GM23338 (cell line): ENCODE data around the gene SNAP47.

ENCODE experiments used
- CREB1 ChIP-seq: fragments of 250-450 bp; sonication (Bioruptor Pico); IDR thresholded peaks from 2 replicates; pipeline ENCODE4 v1.5.0; 2020; ENCODE audit warnings: low read depth, mild to moderate bottlenecking, moderate library complexity
- CTCF ChIP-seq, 2 experiments: fragments of 200-600 bp in 1 of 2; sonication (generic) in 1 of 2; conservative IDR thresholded peaks; 2 replicates each; pipeline versions ENCODE4 v1.5.1 to v1.6.1; 2016 to 2017; ENCODE audit warnings: antibody characterized with exemption in 2 of 2, low read depth in 2 of 2, mild to moderate bottlenecking in 2 of 2, moderate library complexity in 1 of 2
- ETS1 ChIP-seq: IDR thresholded peaks from 2 replicates; pipeline ENCODE4 v1.6.1; 2016; ENCODE audit warnings: antibody characterized with exemption
- EZH2 ChIP-seq: fragments of 200-600 bp; sonication (generic); IDR thresholded peaks from one replicate; pipeline ENCODE4 v1.8.0; 2017; ENCODE audit warnings: antibody characterized with exemption, mild to moderate bottlenecking, low read depth; ENCODE audit not compliant: unreplicated experiment
- EZH2phosphoT487 ChIP-seq: fragments of 200-600 bp; sonication (generic); IDR thresholded peaks from one replicate; pipeline ENCODE4 v1.8.1; 2018; ENCODE audit warnings: antibody characterized with exemption; ENCODE audit not compliant: unreplicated experiment
- JUNB ChIP-seq: IDR thresholded peaks from one replicate; pipeline ENCODE4 v1.6.1; 2016; ENCODE audit warnings: antibody characterized with exemption; ENCODE audit not compliant: unreplicated experiment
- NANOG ChIP-seq: IDR thresholded peaks from 2 replicates; pipeline ENCODE4 v1.6.1; 2016; ENCODE audit warnings: antibody characterized with exemption, borderline replicate concordance
- POLR2AphosphoS5 ChIP-seq: IDR thresholded peaks from 2 replicates; pipeline ENCODE4 v1.6.1; 2016; ENCODE audit warnings: antibody characterized with exemption, low read depth
- STAT1 ChIP-seq: IDR thresholded peaks from one replicate; pipeline ENCODE4 v1.6.1; 2016; ENCODE audit warnings: antibody characterized with exemption; ENCODE audit not compliant: unreplicated experiment
- ZNF114 ChIP-seq: fragments of 250-450 bp; sonication (Bioruptor Pico); IDR thresholded peaks from 2 replicates; pipeline ENCODE4 v1.5.0; 2020; ENCODE audit warnings: mild to moderate bottlenecking, moderate library complexity
- TF ChIP-seq, protein P1 (sequence below): IDR thresholded peaks from one replicate; pipeline ENCODE4 v1.6.1; 2018; ENCODE audit warnings: antibody characterized with exemption; ENCODE audit not compliant: unreplicated experiment
- TF ChIP-seq, protein P2 (sequence below): fragments of 250-450 bp; sonication (Bioruptor Pico); IDR thresholded peaks from 2 replicates; pipeline ENCODE4 v1.5.0; 2020; ENCODE audit warnings: mild to moderate bottlenecking, moderate library complexity

DNA sequence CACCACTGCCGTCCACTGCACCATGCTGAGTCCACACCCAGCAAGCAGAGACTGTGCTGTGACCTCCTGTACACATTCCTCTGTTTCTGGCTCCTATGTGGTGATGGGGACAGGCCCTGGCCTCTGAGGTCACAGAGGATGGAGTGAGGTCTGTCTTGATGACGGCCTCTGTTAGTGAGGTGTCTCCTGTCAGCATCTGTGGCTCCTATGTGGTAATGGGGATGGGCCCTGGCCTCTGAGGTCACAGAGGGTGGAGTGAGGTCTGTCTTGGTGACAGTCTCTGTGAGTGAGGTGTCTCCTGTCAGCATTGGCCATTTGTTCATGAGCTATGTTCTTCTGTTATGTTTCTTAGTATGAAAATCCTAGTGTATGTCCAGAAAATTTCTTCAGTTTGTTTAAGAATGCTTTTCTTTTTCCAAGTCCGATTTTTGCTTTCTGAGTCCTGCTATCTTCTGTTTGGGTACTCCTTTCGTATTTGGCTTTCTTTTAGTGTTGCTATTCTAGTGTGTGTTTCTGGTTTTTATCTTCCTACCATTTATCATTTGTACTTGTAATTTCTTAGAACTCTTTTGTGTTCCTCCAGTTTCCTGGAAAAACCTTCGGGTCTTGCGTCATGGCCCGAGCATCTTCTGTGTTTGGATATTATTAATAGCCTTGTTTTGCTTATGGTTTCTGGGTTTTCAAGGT, 13.4 kb downstream of the SNAP47 start:
- TF ChIP-seq CTCF (conservative IDR thresholded peaks at IDR 0.05; ENCODE audit: low read depth in 2 of 2) (no peak), EZH2 (no peak), JUNB (no peak), POLR2AphosphoS5 (no peak), EZH2phosphoT487 (no peak), ETS1 (no peak), CREB1 (no peak), STAT1 (no peak), ZNF114 (CRISPR knock-in tag) (no peak), NANOG (no peak)
- TF ChIP-seq, protein P1, sequence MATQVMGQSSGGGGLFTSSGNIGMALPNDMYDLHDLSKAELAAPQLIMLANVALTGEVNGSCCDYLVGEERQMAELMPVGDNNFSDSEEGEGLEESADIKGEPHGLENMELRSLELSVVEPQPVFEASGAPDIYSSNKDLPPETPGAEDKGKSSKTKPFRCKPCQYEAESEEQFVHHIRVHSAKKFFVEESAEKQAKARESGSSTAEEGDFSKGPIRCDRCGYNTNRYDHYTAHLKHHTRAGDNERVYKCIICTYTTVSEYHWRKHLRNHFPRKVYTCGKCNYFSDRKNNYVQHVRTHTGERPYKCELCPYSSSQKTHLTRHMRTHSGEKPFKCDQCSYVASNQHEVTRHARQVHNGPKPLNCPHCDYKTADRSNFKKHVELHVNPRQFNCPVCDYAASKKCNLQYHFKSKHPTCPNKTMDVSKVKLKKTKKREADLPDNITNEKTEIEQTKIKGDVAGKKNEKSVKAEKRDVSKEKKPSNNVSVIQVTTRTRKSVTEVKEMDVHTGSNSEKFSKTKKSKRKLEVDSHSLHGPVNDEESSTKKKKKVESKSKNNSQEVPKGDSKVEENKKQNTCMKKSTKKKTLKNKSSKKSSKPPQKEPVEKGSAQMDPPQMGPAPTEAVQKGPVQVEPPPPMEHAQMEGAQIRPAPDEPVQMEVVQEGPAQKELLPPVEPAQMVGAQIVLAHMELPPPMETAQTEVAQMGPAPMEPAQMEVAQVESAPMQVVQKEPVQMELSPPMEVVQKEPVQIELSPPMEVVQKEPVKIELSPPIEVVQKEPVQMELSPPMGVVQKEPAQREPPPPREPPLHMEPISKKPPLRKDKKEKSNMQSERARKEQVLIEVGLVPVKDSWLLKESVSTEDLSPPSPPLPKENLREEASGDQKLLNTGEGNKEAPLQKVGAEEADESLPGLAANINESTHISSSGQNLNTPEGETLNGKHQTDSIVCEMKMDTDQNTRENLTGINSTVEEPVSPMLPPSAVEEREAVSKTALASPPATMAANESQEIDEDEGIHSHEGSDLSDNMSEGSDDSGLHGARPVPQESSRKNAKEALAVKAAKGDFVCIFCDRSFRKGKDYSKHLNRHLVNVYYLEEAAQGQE: no peak
- TF ChIP-seq, protein P2, sequence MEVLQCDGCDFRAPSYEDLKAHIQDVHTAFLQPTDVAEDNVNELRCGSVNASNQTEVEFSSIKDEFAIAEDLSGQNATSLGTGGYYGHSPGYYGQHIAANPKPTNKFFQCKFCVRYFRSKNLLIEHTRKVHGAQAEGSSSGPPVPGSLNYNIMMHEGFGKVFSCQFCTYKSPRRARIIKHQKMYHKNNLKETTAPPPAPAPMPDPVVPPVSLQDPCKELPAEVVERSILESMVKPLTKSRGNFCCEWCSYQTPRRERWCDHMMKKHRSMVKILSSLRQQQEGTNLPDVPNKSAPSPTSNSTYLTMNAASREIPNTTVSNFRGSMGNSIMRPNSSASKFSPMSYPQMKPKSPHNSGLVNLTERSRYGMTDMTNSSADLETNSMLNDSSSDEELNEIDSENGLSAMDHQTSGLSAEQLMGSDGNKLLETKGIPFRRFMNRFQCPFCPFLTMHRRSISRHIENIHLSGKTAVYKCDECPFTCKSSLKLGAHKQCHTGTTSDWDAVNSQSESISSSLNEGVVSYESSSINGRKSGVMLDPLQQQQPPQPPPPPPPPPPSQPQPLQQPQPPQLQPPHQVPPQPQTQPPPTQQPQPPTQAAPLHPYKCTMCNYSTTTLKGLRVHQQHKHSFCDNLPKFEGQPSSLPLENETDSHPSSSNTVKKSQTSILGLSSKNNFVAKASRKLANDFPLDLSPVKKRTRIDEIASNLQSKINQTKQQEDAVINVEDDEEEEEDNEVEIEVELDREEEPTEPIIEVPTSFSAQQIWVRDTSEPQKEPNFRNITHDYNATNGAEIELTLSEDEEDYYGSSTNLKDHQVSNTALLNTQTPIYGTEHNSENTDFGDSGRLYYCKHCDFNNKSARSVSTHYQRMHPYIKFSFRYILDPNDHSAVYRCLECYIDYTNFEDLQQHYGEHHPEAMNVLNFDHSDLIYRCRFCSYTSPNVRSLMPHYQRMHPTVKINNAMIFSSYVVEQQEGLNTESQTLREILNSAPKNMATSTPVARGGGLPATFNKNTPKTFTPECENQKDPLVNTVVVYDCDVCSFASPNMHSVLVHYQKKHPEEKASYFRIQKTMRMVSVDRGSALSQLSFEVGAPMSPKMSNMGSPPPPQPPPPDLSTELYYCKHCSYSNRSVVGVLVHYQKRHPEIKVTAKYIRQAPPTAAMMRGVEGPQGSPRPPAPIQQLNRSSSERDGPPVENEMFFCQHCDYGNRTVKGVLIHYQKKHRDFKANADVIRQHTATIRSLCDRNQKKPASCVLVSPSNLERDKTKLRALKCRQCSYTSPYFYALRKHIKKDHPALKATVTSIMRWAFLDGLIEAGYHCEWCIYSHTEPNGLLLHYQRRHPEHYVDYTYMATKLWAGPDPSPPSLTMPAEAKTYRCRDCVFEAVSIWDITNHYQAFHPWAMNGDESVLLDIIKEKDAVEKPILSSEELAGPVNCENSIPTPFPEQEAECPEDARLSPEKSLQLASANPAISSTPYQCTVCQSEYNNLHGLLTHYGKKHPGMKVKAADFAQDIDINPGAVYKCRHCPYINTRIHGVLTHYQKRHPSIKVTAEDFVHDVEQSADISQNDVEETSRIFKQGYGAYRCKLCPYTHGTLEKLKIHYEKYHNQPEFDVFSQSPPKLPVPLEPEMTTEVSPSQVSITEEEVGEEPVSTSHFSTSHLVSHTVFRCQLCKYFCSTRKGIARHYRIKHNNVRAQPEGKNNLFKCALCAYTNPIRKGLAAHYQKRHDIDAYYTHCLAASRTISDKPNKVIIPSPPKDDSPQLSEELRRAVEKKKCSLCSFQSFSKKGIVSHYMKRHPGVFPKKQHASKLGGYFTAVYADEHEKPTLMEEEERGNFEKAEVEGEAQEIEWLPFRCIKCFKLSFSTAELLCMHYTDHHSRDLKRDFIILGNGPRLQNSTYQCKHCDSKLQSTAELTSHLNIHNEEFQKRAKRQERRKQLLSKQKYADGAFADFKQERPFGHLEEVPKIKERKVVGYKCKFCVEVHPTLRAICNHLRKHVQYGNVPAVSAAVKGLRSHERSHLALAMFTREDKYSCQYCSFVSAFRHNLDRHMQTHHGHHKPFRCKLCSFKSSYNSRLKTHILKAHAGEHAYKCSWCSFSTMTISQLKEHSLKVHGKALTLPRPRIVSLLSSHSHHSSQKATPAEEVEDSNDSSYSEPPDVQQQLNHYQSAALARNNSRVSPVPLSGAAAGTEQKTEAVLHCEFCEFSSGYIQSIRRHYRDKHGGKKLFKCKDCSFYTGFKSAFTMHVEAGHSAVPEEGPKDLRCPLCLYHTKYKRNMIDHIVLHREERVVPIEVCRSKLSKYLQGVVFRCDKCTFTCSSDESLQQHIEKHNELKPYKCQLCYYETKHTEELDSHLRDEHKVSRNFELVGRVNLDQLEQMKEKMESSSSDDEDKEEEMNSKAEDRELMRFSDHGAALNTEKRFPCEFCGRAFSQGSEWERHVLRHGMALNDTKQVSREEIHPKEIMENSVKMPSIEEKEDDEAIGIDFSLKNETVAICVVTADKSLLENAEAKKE (CRISPR knock-in tag): no peak
